Stimulated activated naive CD8-positive, alpha-beta T cell treated with anti-CD3 and anti-CD28 coated beads, Interleukin-15, Interleukin-2, amounts not matched to agents 100 ng/mL and 50 ng/mL, for 24 hours (primary cell): Measurements from ENCODE around the gene PHRF1.

Experiments
- H3K27ac Mint-ChIP-seq: one replicate; pipeline ENCODE4 v1.8.0; 2021; ENCODE audit warnings: mild to moderate bottlenecking, mixed read lengths
- H3K27me3 Mint-ChIP-seq: one replicate; pipeline ENCODE4 v1.8.0; 2021; ENCODE audit warnings: mixed read lengths
- H3K36me3 Mint-ChIP-seq: one replicate; pipeline ENCODE4 v1.8.0; 2021; ENCODE audit warnings: low read depth, mixed read lengths
- H3K4me1 Mint-ChIP-seq: one replicate; pipeline ENCODE4 v1.8.0; 2021; ENCODE audit warnings: low read depth, mixed read lengths
- H3K4me3 Mint-ChIP-seq: one replicate; pipeline ENCODE4 v1.8.0; 2021; ENCODE audit warnings: mild to moderate bottlenecking, mixed read lengths
- H3K9me3 Mint-ChIP-seq: one replicate; pipeline ENCODE4 v1.8.0; 2021; ENCODE audit warnings: mixed read lengths

The PHRF1 gene

GRCh38 chr11:624705-625635 lies 48.7 kb downstream of the PHRF1 start, which contains the start of gene CDHR5:
TSS of gene CDHR5 (minus strand) at chr11:624955. CDS start at chr11:624902, 53 bp downstream.
- peaks cover 20% of the 10 kb centered on the region for H3K27me3 Mint-ChIP-seq
- H3K36me3 Mint-ChIP-seq = no peaks in the 10 kb centered on the region
- no peak within 1 kb of the TSS for H3K4me3 Mint-ChIP-seq
- peaks cover 23% of the 10 kb centered on the region for H3K4me1 Mint-ChIP-seq
- no peak within 1 kb of the TSS for H3K27ac Mint-ChIP-seq
- H3K9me3 Mint-ChIP-seq = no peaks in the 10 kb centered on the region

DNA sequence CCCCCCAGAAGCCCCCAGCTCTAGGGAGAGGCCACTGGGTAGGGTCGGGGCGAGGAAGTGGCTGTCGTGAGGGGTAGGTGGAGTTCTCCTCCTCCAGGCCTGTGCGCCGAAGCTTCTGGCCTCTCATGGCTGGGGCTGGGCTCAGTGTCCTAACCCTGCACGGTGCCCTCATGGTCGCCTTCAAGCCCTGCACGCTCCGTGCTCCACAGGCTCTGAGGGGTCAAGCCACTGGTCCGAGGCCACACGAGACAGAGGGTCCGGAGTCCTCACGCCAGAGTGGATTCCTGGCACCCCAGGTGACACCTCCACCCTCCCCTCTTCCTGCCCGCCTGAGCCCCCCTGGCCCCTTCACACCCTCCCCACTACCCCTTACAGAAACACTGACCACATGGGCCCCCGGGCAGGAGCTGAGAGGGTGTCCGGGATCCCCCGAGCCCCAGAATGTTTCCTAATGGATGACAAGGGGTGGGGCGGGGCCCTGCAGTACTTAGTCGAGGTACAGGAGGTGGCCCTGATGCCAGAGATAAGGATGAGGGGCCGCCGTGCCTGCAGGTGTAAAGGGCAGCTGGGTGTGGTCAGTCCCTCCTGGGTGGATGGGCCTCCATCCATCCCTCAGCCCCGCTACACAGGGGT lies 49.5 kb downstream of the PHRF1 start:
- no peaks in the 10 kb centered on the region for H3K9me3 Mint-ChIP-seq
- H3K27ac Mint-ChIP-seq = no peak overlapping the region
- H3K36me3 Mint-ChIP-seq = no peaks in the 10 kb centered on the region
- peaks cover 20% of the 10 kb centered on the region for H3K27me3 Mint-ChIP-seq
- peaks cover 23% of the 10 kb centered on the region for H3K4me1 Mint-ChIP-seq
- no peak overlapping the region for H3K4me3 Mint-ChIP-seq

DNA sequence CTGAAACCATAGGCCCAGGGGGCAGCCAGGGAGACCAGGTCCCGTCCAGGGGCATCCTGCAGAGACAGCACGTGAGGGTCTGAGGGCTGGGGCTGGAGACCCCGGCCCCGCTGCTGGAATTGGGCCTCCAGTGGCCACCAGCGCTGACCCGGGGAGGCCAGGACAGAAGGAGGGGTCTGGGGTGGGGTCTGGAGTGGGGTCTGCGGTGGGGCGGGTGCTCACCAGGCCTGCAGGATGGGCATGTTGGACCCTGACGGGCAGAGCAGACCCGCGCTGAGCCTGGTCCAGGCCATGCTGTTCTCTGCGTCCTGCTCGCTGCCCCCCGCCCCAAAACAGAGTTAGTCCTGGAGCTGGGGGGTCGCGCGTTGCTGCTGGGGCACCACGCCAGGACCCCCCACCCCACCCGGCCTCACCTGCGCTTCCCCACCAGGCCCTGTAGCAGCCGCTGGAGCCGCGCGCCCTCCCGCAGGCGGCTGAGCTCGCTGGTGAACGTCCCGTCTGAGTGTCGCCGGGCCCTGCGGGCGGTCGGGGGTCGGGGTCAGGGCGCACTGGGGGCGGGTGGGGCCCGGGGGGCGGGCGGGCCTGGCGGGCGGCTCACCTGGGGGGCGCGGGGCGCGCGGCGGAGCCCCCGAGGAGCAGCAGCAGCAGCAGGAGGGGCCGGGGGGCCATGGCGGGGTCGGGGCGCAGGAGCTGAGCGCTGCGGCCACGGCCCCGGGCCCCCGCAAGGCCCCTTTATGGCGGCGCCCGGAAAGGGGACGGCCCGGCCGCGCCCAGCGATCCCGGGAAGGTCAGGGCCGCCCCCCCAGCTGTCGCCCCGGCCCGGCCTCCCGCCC lies 50.4 kb downstream of the PHRF1 start, which contains the start of gene SCT:
TSS of gene SCT (minus strand) at position 707 of the 833 bp plus-strand sequence. CDS start at position 669, 38 bp downstream.
- Mint-ChIP-seq H3K27ac (no peak within 1 kb of the TSS), H3K9me3 (no peaks in the 10 kb centered on the region), H3K4me3 (no peak within 1 kb of the TSS), H3K36me3 (no peaks in the 10 kb centered on the region), H3K4me1 (peaks cover 23% of the 10 kb centered on the region), H3K27me3 (peaks cover 20% of the 10 kb centered on the region)

GRCh38 chr11:627308-627576 lies 51.0 kb downstream of the PHRF1 start:
- Mint-ChIP-seq H3K4me1 (peaks cover 23% of the 10 kb centered on the region), H3K9me3 (no peaks in the 10 kb centered on the region), H3K27me3 (peaks cover 20% of the 10 kb centered on the region), H3K27ac (no peak overlapping the region), H3K36me3 (no peaks in the 10 kb centered on the region), H3K4me3 (no peak overlapping the region)

DNA sequence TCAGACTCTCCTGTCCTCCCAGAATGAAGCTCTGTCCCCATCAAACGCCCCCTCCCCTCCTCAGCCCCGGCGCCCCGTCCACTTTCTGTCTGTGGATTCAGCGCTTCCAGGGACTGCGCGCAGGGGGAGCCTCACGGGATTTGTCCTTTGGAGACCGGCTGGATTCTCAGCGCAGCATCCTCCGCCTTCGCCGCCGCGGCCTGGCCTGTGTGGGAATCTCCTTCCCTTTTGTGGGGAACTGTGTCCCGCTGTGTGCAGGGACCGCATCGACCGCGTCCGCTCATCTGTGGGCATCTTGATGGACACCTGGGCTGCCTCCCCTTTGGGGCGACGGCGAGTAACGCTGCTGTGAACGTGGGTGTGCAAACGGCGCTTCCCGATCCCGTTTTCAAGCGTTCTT lies 51.8 kb downstream of the PHRF1 start:
- peaks cover 20% of the 10 kb centered on the region for H3K27me3 Mint-ChIP-seq
- no peaks in the 10 kb centered on the region for H3K9me3 Mint-ChIP-seq
- H3K36me3 Mint-ChIP-seq = no peaks in the 10 kb centered on the region
- H3K27ac Mint-ChIP-seq = peak overlapping the region; percentile 73
- H3K4me1 Mint-ChIP-seq = peaks cover 23% of the 10 kb centered on the region
- H3K4me3 Mint-ChIP-seq = peak overlapping the region; percentile 57

DNA sequence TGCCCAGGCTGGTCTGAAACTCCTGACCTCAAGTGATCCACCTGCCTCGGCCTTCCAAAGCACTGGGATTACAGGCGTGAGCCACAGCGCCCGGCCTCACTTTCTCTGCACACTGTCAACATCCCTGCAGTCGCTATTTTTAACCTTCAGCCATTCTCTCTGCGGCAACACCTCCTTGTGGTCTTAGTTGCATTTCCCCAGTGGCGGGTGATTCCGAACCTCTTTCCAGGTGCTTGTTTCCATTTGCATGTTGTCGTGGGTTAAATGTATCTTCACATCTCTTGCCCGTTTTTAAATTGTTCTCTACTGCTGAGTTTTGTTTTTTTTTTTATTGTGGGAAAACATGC lies 52.9 kb downstream of the PHRF1 start:
- Mint-ChIP-seq H3K27ac (peak overlapping the region; percentile 73), H3K9me3 (no peaks in the 10 kb centered on the region), H3K4me1 (peaks cover 23% of the 10 kb centered on the region)

DNA sequence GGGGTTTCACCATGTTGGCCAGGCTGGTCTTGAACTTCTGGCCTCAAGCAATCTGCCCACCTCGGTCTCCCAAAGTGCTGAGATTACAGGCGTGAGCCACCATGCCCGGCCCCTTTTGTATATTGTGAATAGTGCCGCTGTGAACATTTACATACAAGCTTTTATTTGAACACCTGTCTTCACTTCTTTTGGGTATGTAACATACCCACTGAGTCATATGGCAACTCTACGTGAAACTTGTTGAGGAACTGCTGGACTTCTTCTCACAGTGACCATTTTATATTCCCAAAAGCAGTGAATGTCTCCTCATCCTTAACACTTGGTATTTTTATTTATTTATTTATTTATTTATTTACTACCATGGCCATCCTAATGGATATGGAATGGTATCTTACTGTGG lies 54.6 kb downstream of the PHRF1 start:
- Mint-ChIP-seq H3K4me1 (peaks cover 23% of the 10 kb centered on the region), H3K9me3 (no peaks in the 10 kb centered on the region), H3K4me3 (no peak overlapping the region), H3K27ac (no peak overlapping the region), H3K36me3 (no peaks in the 10 kb centered on the region), H3K27me3 (peaks cover 20% of the 10 kb centered on the region)

More for the DNA sequence above, 52.9 kb downstream of the PHRF1 start:
- H3K27me3 Mint-ChIP-seq = peaks cover 20% of the 10 kb centered on the region
- H3K4me3 Mint-ChIP-seq = peak overlapping the region; percentile 57
- no peaks in the 10 kb centered on the region for H3K36me3 Mint-ChIP-seq

- H3K4me1 Mint-ChIP-seq = peaks cover 21% of the 10 kb centered on the region
- H3K9me3 Mint-ChIP-seq = no peaks in the 10 kb centered on the region
- H3K27ac Mint-ChIP-seq = no peak overlapping the region
- peaks cover 26% of the 10 kb centered on the region for H3K27me3 Mint-ChIP-seq
- H3K4me3 Mint-ChIP-seq = no peak overlapping the region
- no peaks in the 10 kb centered on the region for H3K36me3 Mint-ChIP-seq
Observed at GRCh38 chr11:635945-636510, 59.8 kb downstream of the PHRF1 start.

DNA sequence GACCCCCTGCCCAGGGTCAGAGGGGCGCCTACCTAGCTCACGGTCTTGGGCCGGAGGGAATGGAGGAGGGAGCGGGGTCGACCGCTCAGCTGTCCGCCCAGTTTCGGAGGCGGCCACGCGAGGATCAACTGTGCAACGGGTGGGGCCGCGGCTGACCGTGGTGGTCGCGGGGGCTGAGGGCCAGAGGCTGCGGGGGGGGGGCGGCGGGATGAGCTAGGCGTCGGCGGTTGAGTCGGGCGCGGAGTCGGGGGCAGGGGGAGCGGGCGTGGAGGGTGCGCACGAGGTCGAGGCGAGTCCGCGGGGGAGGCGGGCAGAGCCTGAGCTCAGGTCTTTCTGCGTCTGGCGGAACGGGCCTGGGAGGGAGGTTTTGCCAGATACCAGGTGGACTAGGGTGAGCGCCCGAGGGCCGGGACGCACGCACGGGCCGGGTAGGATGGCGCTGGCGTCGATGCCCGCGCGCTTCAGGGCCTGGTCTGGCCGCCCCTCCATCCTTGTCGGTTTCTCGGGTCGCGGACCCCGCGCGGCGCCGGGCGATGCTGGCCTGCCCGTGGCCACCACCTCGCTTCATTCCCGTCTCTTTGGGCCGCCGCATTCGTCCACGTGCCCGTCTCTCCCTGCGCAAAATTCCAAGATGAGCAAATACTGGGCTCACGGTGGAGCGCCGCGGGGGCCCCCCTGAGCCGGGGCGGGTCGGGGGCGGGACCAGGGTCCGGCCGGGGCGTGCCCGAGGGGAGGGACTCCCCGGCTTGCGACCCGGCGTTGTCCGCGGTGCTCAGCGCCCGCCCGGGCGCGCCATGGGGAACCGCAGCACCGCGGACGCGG lies 60.5 kb downstream of the PHRF1 start, which contains the start of gene DRD4:
TSS of gene DRD4 (plus strand) at position 759 of the 822 bp plus-strand sequence. CDS start at position 795, 36 bp downstream.
- Mint-ChIP-seq H3K27ac (no peak within 1 kb of the TSS), H3K27me3 (peaks cover 26% of the 10 kb centered on the region), H3K4me1 (peaks cover 21% of the 10 kb centered on the region), H3K4me3 (peak within 1 kb of the TSS; percentile 17), H3K9me3 (no peaks in the 10 kb centered on the region), H3K36me3 (peaks cover 1% of the 10 kb centered on the region)

- H3K4me3 Mint-ChIP-seq = peak overlapping the region; percentile 17
- no peak overlapping the region for H3K27ac Mint-ChIP-seq
- H3K9me3 Mint-ChIP-seq = no peaks in the 10 kb centered on the region
- peaks cover 4% of the 10 kb centered on the region for H3K36me3 Mint-ChIP-seq
- peaks cover 21% of the 10 kb centered on the region for H3K4me1 Mint-ChIP-seq
- peaks cover 26% of the 10 kb centered on the region for H3K27me3 Mint-ChIP-seq
Observed at GRCh38 chr11:637333-637592, 61.0 kb downstream of the PHRF1 start.

DNA sequence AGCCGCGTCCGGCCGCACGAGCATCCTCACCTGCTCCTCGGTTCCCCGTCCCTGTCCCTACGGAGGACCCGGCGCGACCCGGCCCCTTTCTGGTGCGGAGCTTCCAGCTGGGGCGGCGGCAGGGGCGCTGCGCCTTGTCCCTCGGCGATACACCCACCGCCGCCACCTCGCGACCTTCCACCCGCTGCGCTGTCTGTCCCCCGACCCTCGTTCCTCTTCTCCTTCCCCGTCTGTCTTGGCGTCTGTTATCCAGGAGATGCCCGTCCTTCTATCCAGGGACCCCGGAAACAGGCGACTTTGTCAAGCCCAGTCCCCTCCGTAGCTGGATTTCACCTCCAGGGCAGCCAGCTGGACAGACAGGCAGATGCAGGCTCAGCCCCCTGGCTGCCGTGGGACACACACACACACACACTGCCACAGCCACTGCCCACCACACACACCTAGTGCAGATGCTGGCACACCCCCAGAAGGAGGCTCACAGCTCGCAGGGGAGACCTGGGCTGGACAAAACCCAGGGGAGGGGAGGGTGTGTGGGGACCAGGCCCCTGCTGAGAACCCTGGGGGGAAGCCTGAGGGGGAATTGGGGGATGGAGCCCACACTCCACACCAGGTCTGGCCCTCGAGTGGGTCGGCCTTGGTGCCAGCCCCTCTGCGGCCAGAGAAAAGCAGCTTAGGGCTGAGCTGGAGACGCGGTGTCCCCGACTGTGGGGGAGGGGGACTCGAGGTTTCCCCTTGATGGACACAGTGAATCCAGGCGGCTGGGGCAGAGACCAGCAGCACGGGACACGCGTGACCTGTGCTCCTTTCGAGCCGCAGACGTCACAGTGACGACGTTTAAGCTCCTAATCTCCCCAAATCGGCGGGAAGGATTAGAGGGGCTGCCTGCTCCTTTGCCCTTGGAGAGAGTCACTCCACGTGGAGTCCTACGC lies 61.6 kb downstream of the PHRF1 start:
- peaks cover 26% of the 10 kb centered on the region for H3K27me3 Mint-ChIP-seq
- H3K4me1 Mint-ChIP-seq = peaks cover 21% of the 10 kb centered on the region
- H3K9me3 Mint-ChIP-seq = no peaks in the 10 kb centered on the region
- H3K4me3 Mint-ChIP-seq = peak overlapping the region; percentile 17
- no peak overlapping the region for H3K27ac Mint-ChIP-seq
- peaks cover 4% of the 10 kb centered on the region for H3K36me3 Mint-ChIP-seq

DNA sequence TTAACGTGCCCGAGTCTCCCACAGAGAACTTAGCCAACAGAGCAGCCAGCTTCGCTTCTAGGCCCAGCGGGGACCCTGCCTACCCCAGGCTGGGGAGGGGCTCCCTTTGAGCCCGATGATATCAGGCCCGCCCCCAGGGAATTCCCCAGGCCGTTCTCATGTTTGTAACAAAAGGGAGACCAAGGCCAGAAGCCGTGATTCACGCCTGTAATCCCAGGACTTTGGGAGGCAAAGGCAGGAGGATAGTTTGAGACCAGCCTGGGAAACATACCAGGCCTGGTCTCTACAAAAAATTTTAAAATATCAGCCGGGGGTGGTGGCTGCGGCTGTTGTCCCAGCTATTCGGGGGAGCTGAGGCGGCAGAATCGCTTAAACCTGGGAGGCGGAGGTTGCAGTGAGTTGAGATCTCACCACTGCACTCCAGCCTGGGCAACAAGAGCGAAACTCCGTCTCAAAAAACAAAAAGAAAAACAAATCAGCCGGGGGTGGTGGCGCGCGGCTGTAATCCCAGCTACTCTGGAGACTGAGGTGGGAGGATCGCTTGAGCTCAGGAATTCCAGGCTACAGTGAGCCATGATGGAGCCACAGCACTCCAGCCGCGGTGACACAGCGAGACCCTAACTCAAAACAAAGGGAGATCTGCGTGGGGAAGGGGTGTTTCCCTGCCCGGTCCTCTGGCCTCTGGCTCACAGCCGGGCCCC lies 62.5 kb downstream of the PHRF1 start:
- Mint-ChIP-seq H3K9me3 (no peaks in the 10 kb centered on the region), H3K4me1 (peaks cover 21% of the 10 kb centered on the region), H3K27me3 (peaks cover 26% of the 10 kb centered on the region), H3K4me3 (peak overlapping the region; percentile 23), H3K27ac (no peak overlapping the region), H3K36me3 (peaks cover 4% of the 10 kb centered on the region)
